ENCODE results near the gene CLEC4F.

GRCh38 chr2:70834881-70835280, 14.5 kb upstream of the CLEC4F start:
- TF ChIP-seq RFX5 (IDR thresholded peaks at IDR 0.05; ENCODE audit: low read depth, low read length) (no peak), MAZ (IDR thresholded peaks at IDR 0.05; ENCODE audit: borderline replicate concordance, low read depth, low read length) (no peak), CEBPB (IDR thresholded peaks at IDR 0.05; ENCODE audit: low read depth, low read length) (no peak), MXI1 (IDR thresholded peaks at IDR 0.05; ENCODE audit: borderline replicate concordance, low read depth, low read length) (no peak), POLR2A (IDR thresholded peaks at IDR 0.05; ENCODE audit: low read depth, low read length) (no peak), FOS (IDR thresholded peaks at IDR 0.05; ENCODE audit: low read depth, low read length) (no peak), USF2 (IDR thresholded peaks at IDR 0.05; ENCODE audit: low read depth, low read length) (no peak), CHD1 (IDR thresholded peaks at IDR 0.05; ENCODE audit: low read depth, low read length) (no peak)
- TF ChIP-seq, protein P1, sequence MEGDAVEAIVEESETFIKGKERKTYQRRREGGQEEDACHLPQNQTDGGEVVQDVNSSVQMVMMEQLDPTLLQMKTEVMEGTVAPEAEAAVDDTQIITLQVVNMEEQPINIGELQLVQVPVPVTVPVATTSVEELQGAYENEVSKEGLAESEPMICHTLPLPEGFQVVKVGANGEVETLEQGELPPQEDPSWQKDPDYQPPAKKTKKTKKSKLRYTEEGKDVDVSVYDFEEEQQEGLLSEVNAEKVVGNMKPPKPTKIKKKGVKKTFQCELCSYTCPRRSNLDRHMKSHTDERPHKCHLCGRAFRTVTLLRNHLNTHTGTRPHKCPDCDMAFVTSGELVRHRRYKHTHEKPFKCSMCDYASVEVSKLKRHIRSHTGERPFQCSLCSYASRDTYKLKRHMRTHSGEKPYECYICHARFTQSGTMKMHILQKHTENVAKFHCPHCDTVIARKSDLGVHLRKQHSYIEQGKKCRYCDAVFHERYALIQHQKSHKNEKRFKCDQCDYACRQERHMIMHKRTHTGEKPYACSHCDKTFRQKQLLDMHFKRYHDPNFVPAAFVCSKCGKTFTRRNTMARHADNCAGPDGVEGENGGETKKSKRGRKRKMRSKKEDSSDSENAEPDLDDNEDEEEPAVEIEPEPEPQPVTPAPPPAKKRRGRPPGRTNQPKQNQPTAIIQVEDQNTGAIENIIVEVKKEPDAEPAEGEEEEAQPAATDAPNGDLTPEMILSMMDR (conservative IDR thresholded peaks at IDR 0.05; ENCODE audit: low read depth, low read length): no peak
